ENCODE results near the gene GAL3ST2.
"Not testable (repeated sequence)": the region's sequence is repeated elsewhere in the genome, so short reads cannot be mapped to it uniquely, and the experiment has no call there.

GAL3ST2 gene

DNA sequence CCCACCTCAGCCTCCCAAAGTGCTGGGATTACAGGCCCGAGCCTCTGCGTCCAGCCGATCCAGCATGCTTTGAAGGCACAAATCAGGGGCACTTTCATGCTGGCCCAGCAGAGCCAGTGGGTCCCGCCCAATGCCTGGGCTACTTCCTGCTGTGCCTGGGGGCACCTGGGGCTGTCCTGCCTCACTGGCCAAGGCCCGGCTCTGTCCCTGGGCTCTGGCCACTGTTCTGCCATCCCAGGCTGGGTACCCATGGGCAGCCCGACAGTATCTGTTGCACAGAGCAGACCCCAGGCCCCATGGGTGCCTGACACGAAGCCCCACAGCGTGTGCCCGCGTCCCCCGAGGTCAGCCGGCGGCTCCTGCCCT lies 6.8 kb upstream of the GAL3ST2 start:
- DNase-seq: no peak

DNA sequence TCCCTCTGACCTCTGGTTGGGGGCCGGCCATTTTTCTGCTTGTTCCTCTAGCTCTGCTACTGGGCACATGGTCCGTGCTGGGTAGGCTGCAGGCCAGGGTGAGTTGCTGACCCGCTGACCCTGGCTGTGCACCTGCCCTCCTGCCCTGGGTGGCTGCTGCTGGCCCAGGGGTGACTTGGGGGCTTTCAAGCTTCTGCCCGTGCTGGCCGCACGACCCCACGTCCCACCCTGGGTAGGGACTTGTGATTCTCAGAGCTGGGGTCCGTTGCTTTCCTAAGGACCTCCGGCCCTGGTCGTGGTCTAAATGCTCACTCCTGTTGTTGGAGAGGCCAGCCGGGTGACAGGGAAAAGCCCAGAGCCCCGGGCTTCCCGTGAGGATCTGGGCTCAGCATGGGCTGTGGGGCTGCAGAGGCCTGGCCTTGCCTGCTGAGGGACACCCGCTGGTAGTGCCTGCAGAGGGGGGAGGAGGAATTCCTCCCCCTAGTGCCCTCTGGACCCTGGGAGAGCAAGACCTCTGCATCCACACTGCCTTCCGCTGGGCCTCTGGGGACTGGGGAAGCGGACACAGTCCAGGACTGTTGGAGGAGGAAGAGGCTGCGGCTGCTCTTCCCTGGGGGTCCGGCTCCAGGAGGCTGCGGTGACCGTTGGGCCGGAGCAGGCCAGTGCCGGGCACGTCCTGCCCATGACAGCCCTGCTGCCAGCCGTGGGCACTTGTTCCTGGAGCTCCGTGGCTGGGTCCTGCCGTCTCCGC lies 6.3 kb upstream of the GAL3ST2 start:
- DNase-seq: no peak

DNA sequence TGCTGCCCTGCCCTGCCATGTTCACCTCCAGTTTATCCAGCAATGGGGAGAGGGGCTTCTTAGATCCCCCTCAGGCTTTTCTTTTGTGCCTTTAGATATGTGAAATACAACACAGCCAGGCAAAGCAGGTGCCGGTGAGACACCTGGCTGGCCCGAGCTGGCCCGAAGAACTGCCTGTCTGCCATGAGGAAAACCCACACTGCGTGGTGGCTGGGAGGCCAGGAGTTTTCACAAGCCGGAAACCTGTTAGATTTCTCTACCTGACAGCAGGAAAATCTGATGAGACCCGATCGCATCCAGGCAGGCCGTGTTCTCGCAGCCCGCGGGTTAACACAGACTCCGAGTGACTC lies 5.7 kb upstream of the GAL3ST2 start:
- no peak for DNase-seq

DNA sequence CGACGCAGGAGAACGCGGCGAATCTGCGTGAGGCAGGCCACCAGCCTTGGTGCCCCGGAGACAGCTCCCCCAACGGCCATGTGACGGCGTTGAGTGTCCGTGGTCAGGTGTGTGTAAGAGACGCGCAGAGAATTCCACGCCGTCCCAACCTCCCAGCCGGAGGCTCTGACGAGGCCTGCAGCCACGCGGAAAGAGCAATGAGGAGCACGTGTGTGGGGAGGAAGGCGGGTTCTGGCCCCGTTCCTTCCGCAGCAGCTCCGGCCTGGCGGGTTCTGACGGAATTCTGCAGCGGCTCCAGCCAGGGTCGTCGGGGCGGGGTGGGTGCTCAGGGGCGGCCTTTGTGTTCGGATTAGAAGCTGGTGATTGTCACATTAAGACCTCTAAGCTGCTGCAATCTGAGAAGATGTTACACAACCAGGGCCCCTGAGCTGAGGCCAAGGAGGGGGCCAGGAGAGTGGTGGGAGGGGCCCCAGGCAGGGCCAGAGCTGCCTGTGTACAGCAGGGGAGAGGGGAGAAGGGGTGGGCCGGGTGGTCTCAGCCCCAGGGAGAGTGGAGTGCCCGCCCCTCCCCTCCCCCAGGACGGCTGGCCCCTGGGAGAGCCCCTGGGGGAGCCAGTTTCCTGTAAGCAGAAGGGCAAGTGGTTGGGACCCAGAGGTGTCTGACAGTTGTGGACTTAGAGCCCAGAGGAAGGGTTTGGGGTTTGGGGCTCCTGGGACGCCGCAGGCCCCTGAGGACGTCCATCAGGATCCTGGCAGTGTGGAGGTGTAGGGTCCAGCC lies 5.1 kb upstream of the GAL3ST2 start:
- DNase-seq: no peak

DNA sequence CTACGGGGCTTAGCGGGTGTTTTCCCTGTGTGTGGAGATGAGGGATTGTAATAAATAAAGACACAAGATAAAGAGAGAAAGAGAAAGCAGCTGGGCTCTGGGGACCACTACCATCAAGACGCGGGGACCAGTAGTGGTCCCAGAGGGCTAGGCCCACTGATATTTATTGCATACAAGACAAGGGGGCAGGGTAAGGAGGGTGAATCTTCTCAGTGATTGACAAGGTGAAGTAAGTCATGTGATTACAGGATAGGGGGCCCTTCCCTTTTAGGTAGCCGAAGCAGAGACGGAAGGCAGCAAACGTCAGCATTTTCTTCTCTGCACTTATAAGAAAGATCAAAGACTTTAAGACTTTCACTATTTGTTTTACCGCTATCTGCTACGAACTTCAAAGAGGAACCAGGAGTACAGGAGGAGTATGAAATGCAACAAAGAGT lies 4.5 kb upstream of the GAL3ST2 start:
- DNase-seq: no peak

DNA sequence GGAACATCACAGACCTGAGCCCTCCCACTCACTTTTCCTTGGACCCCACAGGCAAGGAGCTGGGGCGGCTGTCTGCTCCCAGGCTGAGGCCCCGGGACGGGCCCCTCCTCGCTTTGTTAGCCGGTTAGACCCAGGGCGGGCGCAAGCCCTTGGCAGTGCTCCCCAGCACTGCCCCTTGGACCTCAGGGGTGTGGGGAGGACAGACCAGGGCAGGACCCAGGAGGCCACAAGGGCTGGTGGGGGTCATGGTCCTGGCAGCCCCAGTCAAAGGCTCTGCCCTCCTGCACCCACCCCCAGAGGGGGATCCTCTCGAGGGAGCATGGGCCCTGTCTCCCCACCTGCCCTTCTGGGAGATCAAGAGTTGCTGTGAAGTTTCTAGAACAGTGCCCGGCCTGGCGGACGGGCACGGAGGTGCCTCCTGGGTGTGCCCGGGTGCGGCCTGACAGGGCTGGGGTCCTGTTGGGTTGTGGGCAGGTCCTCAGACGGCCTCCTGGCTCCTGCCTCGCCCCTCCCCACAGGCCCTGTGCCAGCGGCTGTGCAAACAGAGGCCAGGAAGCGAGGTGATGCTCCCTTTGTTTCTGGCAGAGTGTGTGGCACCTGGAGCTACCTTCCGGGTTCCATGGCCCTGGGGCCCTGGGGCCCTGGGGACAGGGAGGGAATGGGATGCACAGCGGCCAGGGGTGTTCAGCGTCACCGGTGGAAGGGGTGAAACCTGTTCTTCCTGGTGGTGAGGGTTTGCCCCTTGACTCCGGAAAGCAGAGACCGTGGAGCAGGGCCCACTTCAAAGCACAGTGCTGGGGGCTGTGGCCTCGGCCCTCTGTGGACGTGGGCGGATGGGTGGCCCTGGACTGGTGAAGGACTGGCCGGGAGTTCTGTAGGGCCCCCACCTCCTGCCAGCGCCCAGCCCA lies 2.9 kb upstream of the GAL3ST2 start:
- DNase-seq: no peak

DNA sequence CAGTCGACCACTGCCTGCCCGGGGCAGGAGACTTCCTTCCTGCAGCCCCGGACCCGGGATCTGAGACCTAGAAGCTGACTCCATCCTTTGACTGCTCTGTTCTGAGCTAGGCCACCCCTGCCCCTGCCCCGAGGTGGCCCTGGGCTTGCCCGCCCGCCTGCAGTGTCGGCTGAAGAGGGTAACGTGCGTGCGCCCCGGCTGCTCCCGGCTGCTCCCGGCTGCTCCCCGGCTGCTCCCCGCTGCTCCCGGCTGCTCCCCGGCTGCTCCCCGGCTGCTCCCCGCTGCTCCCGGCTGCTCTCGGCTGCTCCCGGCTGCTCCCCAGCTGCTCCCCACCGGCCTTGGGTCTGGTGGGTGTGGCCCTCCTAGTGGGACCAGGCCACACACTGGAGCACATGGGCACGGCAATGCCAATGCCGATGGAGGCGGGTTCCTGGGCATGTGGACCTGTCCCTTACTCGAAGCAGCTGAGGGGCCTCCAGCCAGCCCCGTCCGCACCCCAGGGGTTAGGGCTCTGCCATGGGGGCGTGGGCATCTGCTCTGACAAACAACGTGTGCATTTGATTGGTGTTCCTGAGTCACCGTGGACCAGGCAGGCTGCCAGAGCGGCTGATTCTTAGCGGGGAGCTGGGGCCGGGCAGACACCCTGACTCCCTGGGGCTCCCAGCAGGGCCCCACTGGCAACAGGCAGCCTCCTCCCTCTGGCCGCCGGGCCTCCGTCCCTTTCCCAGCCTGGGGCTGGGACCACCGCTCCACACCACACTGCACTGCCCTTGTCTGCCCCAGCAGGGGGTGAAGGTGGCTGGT lies 2.0 kb upstream of the GAL3ST2 start:
- DNase-seq: no peak

DNA sequence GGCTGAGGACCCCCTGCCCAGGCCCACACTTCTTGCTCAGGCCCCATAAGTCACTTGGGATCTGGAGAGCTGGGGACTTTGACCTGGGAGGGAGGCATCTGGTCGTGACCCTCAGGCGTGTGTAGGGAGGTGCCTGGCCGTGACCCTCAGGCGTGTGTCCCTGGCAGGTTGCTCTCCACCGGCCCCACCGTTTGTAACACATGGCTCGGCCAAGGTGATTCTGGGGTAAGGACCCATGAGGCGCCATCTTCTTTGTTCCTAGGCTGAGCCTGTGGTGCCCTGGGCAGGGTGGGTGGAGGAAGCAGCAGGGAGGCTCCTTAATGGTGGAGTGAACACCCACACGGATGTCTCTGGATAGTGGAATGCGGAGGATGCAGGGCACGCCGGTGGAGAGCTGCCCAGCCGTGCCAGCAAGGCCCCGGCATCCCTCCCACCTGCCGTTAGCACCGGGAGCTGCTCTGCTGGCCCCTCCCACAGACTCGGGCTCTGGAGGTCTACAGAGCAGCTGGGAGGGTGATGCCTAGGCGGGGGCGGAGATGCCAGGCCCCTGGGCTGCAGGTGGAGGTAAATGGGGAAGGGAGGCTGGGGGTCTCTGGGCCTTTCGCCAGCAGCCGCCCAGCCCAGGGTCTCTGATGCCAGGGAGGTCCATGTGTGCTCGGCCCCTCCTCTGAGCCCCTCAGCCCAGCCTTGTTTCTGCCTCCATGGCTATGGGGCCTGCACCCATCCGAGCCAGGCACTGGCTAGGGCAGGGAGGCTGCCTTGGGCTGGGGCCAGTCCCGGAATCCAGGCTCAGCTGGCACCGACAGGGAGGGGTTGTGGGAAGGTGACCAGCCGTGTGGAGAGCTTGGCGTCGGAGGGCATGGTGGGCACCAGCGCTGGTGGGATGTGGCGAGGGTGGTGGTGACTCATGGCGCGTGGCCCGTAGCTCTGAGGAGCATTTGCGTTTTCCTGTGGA lies 1.1 kb upstream of the GAL3ST2 start:
- no peak for DNase-seq

DNA sequence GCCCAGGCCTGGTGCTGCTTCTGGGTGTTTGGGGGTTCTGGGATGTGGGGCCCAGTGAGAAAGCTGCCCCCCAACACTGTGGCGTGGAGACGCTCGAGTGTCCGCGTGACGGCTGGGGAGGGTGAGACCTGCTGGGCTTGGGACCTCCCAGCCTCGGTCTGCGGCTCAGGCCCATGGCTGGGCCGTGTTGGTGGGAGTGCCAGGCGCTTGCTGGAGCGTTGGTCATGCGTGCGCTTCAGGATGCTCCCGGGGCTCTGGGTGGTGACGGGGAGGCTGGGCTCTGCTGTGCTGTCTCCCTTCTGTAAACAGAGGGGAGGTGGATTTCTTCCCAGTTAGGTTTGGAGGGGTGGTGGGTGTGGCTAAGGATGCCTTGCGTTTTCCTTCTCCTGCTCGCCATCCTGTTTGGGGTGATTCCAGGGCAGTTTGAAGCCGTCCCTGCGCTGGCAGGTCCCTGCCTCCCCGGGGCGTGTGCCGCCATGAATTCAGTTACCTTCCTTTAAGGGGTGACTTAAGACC lies 606 bp downstream of the GAL3ST2 start:
- DNase-seq: no peak

DNA sequence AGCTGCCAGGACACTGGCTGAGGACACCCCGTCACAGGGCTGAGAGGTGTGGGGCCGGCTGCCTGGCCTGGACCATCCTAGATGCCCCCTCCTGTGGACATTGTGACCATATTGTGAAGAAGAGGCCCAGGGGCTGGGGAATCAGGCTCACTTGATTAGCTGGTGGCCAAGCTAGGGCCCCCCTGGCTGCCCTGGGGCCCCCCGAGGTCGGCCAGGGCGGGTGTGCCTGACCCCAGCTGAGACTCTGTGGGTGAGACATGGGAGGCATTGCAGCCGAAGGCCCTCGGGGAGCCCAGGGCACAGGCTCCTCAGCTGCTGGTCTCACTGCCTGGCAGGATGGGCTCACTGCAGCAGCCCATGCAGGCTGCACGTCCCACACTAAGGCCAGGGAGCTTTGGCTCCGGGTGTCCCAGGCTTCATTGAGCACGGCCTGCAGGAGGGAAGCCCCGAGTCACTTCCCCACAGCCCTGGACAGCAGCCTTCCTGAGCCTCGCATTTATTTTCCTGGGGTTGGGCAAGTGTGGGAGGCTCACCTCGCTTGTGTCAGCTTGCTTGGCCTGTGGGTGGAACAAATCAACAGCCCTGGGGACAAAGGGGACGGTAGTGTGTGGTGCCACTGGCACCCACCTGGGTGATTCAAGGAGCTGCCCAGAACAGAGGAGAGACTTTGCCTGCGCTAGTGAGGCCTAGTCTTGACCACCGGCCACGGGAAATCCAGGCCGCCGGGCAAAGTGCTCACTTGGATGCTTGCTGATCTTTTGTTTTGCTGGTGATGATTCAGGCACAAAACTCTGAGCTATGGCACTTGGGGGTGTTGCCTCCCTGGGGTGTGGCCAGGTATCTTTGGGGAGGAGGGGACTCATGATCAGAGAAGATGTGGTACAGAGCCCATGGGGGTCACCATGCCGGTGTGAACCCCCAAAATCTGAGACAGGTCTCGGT lies 1.3 kb downstream of the GAL3ST2 start:
- no peak for DNase-seq

DNA sequence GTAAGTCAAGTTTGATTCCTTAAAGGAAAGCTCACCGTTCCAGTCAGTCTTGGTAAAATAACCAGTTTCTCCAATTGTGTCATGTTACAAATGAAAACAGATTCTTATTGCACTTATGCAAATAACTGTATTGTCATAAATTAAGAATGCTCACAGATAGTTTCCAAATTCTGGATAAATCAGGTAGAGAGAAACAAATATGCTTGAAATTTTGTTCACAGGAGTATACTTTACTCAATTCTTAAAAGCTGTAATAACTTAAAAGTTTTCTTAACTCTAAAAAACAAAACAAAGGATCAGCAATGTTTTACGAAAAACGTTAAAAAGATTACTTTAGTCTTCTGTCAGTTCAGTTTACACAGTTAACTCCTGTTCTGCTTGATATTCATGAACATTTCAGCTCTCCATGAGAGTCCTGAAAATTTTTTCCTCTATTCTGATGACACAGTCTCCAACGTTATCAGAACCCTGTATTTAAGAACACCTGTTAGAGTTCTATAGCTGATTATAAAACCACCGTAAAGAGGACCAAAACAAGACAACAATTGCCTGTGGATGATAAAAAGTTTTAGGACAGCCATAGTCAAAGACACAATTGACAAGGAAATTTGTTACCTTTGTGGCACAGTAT lies 4.4 kb downstream of the GAL3ST2 start:
- DNase-seq: no peak

DNA sequence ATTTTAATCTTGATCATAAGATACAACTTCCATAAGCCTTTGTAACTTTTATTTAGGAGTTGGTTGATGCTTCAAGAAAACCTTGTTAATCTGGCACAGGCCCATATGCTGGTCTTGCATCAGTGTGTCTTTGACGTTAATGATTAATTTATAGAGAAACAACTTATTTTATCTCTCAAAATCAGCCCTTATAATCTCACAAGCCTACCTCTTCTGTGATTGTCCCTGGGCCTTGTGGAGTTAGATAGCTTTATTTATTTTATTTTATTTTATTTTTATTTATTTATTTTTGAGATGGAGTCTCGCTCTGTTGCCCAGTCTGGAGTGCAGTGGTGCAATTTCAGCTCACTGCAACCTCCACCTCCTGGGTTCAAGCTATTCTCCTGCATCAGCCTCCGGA lies 5.4 kb downstream of the GAL3ST2 start:
- DNase-seq: not testable (repeated sequence)

DNA sequence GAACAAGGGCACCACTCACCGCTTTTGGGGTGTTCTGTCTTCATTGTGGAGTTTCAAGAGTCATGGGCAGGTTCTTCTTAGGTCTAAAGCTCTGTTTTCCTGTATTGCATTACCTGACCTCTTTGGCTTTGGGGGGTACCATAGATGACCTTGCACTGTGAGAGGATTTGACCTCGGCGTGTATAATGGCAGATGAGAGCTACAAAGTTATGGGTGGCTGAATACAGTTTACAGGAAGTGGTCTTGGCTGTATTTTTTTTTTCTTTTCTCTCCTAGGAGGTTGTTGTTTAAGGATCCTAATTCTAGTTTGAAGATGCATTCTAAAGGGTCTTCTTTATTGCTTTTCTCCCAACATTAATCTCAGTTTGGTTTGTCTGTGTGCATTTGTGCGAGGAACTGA lies 11.5 kb downstream of the GAL3ST2 start:
- no peak for DNase-seq

DNA sequence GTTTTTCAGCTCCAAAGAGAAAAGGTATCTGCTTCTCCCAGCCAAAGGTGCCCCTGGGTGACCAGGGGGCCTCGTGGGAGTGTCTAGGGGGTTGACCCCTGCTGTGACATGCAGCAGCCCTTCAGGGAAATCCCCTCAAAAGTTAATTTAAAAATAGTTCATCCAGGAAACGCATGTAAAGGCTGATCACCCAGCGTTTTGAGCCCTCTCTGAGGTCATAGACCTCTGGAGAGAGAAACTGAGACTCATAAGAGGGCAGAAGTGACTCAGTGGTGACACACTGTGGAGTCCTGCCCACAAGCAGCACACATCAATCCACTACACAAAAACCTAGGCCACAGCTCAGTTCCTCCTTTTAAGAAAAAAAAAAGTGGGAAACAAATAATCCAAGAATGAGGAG lies 11.9 kb downstream of the GAL3ST2 start:
- no peak for DNase-seq

DNA sequence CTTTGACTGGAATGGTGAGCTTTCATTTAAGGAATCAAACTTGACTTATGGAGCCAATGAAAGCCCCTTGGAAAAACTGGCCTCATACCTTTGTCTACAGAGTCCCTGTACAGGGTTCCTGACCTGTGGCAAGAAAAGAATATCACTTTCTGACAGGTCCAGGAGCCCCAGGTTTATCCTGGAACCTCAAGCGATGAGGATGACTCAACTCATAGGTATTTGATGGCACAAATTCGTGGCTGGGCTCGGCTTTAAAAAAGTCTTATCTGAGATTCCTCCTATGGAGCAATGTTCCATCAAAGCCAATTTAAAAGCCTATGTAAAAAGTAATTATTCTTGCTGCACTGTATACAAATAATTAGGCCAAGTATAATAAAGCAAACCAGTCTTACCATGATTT lies 14.8 kb downstream of the GAL3ST2 start:
- DNase-seq: not testable (repeated sequence)

DNA sequence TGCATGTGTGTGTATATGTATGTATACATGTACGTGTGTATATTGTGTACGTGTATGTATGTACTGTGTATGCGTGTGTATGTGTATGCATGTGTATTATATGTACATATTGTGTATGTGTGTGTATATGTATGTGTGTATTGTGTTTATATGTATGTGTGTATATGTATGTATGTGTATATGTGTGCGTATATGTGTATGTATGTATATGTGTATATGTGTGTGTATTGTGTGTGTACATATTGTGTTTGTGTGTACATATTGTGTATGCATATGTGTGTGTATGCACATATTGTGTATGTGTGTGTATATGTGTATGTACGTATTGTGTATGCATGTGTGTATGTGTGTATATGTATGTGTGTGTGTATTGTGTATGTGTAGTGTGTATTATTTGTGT lies 16.8 kb downstream of the GAL3ST2 start:
- DNase-seq: no peak

DNA sequence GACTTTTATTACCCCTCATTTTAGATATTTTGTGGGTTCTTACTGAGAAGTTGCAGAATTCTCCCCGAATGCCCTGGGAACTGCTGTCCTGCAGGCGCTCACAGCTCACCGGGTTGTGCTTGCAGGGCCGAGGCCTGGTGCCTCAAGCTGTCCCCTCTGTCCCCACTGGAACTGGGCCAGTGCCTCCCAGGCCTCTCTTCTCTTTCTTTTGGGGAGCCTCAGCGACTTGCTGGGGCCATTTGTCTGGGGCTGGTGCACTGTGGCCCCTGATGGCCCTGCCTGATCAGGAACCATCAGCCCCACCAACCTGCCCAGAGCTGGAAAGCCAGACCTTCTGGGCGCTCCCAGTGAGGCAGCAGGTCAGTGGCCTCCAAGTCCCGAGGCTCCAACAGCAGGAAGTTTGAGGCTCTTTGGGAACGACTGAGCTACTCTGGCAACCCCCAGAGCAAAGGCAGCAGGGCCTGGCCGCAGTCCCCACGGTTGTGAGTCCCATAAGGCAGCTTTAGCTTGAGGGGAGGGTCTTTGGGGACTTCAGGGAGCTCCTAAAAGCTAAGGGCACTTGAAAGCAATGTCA lies 17.7 kb downstream of the GAL3ST2 start:
- DNase-seq: no peak

DNA sequence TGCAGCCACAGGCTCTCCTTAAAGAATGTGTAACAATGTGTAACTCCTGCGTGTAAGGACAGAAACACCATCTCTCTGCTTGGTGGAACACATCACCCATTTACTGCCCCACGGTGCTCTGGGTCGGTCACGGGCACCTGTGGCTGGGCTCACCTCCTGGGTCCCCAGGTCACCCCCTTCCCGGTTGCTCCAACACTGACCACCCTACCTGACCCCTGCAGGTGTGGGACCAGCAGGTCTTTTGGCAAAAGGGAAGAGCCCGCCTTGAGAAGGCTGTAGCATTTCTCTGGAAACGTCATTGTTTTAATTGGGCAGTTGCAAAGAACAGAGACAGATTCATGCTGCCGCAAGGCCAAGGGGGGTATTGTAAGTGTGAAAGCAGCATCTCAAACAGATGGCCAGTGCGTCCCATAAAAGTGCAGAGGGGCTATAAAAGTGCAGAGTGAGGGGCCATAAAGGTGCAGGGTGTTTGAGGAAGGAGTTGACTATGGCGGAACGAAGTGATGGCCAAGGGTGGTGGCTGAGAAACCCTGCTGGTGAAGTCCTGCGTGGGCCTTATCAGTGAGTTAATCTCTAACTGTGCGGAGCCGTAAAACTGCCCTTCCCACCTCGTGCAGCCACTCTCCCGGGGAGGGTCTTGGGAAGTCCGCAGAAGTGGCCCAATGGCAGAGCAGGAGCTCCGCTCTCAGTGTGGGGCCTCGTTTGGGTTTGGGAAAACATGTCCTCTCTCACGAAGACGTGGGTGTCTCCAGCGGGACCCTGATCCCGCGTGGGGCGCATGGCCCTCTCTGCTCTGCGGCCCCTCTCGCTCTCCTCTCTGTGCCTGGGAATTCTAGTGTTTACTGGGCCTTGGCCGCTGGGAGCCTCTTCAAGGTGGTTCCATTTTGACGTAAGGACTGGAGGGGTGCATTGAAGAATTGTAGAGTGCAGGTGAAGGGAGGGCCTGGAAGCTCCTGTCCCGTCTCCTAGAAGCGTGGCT lies 18.7 kb downstream of the GAL3ST2 start:
- DNase-seq: no peak
